Liver (tissue), 3 donors: ENCODE results near the gene CHD3.

ENCODE experiments used
- CTCF ChIP-seq: fragments of 150-350 bp; IDR thresholded peaks from 2 replicates; pipeline ENCODE4 v1.5.1; 2017; ENCODE audit warnings: improper control_type of control experiment, low read depth, low read length; ENCODE audit not compliant: missing input control
- GABPA ChIP-seq, 2 donors: IDR thresholded peaks in 1 of 2; conservative IDR thresholded peaks in 1 of 2; 2 replicates each; pipeline ENCODE4 v1.6.1; 2016; ENCODE audit warnings: antibody characterized with exemption in 2 of 2, mild to moderate bottlenecking in 1 of 2, moderate library complexity in 1 of 2
- JUND ChIP-seq, 2 donors: IDR thresholded peaks; 2 replicates each; pipeline ENCODE4 v1.6.1; 2016; ENCODE audit warnings: antibody characterized with exemption in 2 of 2
- REST ChIP-seq: IDR thresholded peaks from 2 replicates; pipeline ENCODE4 v1.6.1; 2016; ENCODE audit warnings: antibody characterized with exemption, mild to moderate bottlenecking
- SP1 ChIP-seq: IDR thresholded peaks from 2 replicates; pipeline ENCODE4 v1.6.1; 2018; ENCODE audit warnings: antibody characterized with exemption, mild to moderate bottlenecking
- TAF1 ChIP-seq: conservative IDR thresholded peaks from 2 replicates; pipeline ENCODE4 v1.6.1; 2016; ENCODE audit warnings: antibody characterized with exemption, mild to moderate bottlenecking
- YY1 ChIP-seq: IDR thresholded peaks from 2 replicates; pipeline ENCODE4 v1.6.1; 2016; ENCODE audit warnings: antibody characterized with exemption, mild to moderate bottlenecking
- donor health status: healthy.
- donor health status: healthy.

GRCh38 chr17:7859028-7859427 lies 29.6 kb upstream of the CHD3 start:
- TF ChIP-seq CTCF: no peak
- no peak for TF ChIP-seq SP1
- TF ChIP-seq REST: no peak
- no peak for TF ChIP-seq YY1
- TF ChIP-seq TAF1: no peak
- no peak for TF ChIP-seq JUND (IDR thresholded peaks at IDR 0.05)
- no peak for TF ChIP-seq GABPA (IDR thresholded peaks at IDR 0.05 in 1 of 2, conservative IDR thresholded peaks at IDR 0.05 in 1 of 2)
